ENCODE data around the gene MSI2.

DNA sequence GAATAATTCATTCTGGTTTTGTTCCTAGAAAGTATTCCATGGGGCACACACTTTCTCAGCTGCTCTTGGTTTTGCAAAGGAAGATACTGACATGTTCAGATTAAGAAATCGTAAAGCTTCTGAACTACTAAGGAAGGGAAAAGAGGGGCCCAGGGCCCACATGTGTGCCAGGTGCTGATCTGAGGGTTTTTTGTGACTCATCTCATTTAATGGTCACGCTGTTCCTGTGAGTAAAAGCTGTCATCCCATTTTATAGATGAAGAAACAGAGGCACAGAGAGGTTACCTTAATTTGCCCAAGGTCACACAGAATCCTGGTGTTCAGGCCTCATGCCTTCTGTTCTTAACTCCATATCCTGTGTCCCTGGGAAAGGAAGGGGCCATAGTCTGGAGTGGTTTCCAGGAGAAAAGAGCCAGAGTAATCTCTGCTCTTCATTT lies 113.2 kb downstream of the MSI2 start:
- TF ChIP-seq, protein P1, sequence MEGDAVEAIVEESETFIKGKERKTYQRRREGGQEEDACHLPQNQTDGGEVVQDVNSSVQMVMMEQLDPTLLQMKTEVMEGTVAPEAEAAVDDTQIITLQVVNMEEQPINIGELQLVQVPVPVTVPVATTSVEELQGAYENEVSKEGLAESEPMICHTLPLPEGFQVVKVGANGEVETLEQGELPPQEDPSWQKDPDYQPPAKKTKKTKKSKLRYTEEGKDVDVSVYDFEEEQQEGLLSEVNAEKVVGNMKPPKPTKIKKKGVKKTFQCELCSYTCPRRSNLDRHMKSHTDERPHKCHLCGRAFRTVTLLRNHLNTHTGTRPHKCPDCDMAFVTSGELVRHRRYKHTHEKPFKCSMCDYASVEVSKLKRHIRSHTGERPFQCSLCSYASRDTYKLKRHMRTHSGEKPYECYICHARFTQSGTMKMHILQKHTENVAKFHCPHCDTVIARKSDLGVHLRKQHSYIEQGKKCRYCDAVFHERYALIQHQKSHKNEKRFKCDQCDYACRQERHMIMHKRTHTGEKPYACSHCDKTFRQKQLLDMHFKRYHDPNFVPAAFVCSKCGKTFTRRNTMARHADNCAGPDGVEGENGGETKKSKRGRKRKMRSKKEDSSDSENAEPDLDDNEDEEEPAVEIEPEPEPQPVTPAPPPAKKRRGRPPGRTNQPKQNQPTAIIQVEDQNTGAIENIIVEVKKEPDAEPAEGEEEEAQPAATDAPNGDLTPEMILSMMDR (conservative IDR thresholded peaks at IDR 0.05; ENCODE audit: low read length): no peak
- TF ChIP-seq EZH2phosphoT487 (IDR thresholded peaks at IDR 0.05; ENCODE audit: borderline replicate concordance): no peak
